Endometrial microvascular endothelial cells (primary cell): ENCODE measurements around the gene ENOX1. TPM values are rescaled to one million over a fixed set of nuclear protein-coding genes. Genes with fewer than 3 reads are reported as not detected.

Experiments
- in situ Hi-C: cut with HindIII; loops from 2 replicates; pipeline ENCODE4 v1.10.0; 2017; ENCODE audit warnings: low sequenced_read_pairs, low pct_unique_long_range_greater_than_20kb; ENCODE audit errors: inconsistent ontology term
- total RNA-seq: library from RNA; depleted of rRNA; stranded (reverse); fragments of >200 nt; gene quantifications from one replicate; pipeline ENCODE4 v1.2.3, GENCODE V29; 2015; ENCODE audit errors: inconsistent ontology term

Gene ENOX1
- total RNA-seq, 1 donor from 2014 or later = not detected

GRCh38 chr13:43687038-43687437 lies 99.7 kb downstream of the ENOX1 start:
- in situ Hi-C loops = no loop called here

DNA sequence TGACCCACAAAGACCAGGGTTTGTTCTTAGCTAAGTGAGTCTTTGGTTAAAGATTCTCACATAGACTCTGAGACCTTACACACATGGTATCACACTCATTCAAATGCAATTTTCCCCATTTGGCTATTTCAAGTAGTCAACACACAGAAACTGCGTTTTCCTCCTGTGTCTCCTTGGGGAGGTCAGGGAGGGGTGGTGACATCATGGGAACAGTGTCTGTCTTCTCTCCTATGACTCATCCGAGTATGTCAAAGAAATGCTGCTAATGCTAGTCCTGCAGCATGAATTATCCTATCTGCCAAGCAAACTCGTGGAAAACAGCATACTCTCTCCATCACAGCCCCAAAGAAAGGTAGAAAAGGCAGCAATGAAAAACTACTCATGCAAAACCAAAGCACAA lies 100.2 kb downstream of the ENOX1 start:
- in situ Hi-C loops = no loop called here

GRCh38 chr13:43684963-43685725 lies 101.6 kb downstream of the ENOX1 start:
- in situ Hi-C loops = no loop called here

DNA sequence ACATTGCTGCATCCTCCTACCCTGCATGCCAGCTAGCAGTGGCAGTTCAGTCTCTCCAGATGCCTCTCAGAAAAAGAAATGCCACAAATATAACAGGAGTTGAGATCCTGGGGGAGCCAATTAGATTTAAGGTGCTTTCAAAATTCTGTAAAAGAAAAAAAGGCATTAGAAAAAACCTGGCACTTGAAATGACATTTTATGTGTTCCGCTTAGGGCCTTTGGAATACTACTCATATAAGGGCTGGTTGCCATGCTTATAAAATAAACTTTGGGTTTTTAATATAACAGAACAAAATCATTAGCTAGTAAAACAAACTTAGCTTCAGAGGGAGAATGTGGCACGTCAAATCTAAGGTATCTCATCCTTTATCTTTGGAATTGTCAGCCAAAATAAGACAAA lies 104.1 kb downstream of the ENOX1 start:
- in situ Hi-C loops = no loop called here

DNA sequence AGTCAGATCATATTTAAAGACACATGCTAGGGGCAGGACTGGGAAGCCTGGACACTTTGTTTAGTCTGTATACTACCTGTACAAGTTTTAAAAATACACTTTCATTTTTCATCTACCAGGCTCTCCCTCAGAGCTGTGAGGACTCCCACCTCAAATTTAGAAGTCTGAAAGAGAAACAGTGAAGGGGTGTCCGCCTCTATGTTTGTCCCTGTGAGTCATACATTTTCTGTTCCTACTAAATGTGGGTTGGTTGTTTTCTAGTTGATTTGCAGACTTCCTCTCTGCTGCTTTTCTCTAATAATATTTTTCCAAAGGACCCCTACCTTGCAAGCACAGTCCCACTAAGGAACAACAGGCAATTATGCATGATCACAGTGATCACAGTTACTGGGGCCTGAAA lies 110.5 kb downstream of the ENOX1 start:
- in situ Hi-C loops = no loop called here

- in situ Hi-C loops = no loop called here
Measured at GRCh38 chr13:43675577-43675976, 111.2 kb downstream of the ENOX1 start.

DNA sequence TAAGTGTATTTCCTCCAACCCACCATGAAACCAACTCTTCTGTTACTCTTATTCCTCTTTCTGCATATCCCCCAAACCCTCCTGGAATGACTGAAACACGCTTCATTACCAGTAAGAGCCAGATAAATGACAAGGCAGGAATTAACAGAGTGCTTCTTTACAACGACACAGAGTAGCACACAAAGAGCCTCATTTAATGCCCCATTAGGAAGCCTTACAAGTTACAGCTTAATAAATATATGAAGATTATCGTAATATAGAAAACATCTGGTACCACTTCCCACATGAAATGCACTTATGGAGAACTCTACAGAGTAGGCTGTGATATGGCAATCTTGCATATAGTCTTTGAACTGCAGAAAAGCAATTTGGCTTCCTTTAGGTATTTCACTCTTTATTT lies 116.8 kb downstream of the ENOX1 start:
- in situ Hi-C loops = no loop called here

DNA sequence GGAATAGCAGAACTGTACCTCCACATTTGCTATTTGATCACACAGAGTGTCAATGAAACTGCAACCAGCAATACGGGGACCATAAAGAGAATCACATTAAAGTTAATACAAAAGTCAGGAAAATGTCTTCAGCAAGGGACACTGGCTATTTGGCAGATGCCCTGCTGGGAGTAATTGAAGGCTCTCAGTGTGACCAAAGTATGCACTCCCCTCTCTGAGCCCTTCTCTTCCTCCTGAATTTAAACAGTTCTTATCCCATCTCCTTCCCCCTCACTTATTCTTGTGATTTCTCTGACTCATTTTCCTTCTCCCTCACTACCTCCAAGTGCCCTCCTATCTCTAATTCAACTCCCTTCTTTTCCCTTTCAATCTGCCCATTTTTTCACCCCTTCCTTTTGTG lies 117.7 kb downstream of the ENOX1 start:
- in situ Hi-C loops = no loop called here

- in situ Hi-C loops = no loop called here
Measured at GRCh38 chr13:43666403-43666802, 120.4 kb downstream of the ENOX1 start.

DNA sequence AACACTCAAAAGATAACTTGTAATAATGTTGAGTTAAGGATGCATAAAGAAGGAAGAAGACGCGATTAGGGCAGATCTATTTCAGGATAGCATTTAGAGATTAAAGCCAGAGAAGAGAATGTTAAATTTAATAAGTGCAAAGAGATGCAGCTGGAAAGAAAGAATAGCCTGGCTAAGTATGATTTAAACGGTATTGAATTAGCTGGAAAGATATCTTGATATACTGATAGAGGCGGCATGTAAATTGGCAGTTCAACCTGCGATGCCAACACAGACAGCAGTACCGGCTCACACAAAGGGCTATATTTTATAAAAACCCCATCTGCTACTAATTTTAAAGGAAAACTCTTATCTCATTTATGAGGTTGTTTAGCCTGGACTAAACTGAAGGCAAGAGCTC lies 121.4 kb downstream of the ENOX1 start:
- in situ Hi-C loops = no loop called here

GRCh38 chr13:43664700-43665191 lies 122.0 kb downstream of the ENOX1 start:
- in situ Hi-C loops = no loop called here

- in situ Hi-C loops = no loop called here
Measured at GRCh38 chr13:43663474-43664090, 123.2 kb downstream of the ENOX1 start.

GRCh38 chr13:43662976-43663375 lies 123.8 kb downstream of the ENOX1 start:
- in situ Hi-C loops = no loop called here

- in situ Hi-C loops = no loop called here
Measured at GRCh38 chr13:43661161-43661830, 125.5 kb downstream of the ENOX1 start.

DNA sequence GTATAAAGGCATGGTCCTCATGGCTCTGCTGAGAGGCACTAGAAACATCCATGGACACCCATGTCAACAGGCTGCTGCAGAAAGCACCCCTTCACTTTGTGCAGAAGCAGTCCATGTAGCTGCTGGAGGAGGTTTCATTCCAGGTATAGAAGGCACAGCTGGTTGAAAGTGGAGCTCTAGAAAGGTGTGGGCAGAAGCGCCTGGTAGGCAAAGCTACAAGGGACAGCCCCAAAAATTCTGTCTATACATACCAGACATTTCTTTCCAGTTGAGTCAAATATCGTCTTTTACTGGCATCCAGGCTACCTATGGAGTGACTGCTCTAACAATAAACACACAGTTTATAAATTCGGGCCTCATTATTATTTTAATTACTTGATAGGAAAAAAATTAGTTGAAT lies 129.3 kb downstream of the ENOX1 start:
- in situ Hi-C loops = no loop called here

- in situ Hi-C loops = no loop called here
Measured at GRCh38 chr13:43653980-43654379, 132.8 kb downstream of the ENOX1 start.

DNA sequence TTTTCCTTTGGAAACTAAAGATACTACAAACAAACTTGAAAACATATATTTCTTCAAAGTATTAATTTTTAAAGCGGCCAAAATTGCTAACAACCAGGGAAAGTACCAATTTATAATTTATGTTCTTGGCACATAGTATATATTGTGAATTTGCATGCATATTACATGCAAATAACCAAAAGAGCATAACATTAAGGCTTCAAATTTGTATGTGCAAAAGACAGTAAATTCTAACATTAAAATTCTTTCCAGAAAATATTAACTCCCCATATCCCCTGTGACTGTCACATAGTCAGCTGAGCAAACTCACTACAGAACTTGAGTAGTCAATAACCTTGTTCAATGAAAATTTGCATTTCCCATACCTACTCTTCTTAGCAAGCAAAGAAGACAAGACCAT lies 133.4 kb downstream of the ENOX1 start:
- in situ Hi-C loops = no loop called here

GRCh38 chr13:43652760-43653159 lies 134.0 kb downstream of the ENOX1 start:
- in situ Hi-C loops = no loop called here

- in situ Hi-C loops = no loop called here
Measured at GRCh38 chr13:43650882-43651281, 135.9 kb downstream of the ENOX1 start.

DNA sequence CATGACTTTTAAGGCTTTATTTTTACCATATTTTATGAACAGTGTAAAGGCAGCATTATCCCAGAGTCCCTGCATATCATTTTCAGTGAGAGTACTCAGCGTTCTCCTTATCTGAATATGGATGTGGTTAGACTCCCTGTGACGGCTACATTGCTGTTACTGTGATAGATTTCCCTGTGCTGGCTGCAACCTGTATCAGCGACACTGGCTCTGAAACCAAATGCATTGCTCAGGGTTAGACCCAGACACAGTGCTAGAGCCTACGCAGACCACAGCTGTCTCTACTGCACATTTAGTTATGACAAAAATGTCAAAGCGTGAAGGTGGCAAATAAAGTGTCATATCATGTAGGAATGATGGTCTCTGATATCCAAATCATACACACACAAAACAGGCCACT lies 138.0 kb downstream of the ENOX1 start:
- in situ Hi-C loops = no loop called here
